Breast epithelium (tissue), 4 donors: ENCODE data around the gene SDCBP2. TPM values are rescaled to one million over a fixed set of nuclear protein-coding genes. Genes with fewer than 3 reads are reported as not detected.

ENCODE experiments used
- DNase-seq, 2 donors: peaks; one replicate each; pipeline ENCODE4 v3.0.0-alpha.2; 2019; ENCODE audit warnings: low spot score in 2 of 2
- H3K27ac ChIP-seq, 2 donors: fragments of 200-600 bp; sonication (generic) in 1 of 2; one replicate each; pipeline ENCODE4 v1.5.1; 2016 to 2019; ENCODE audit warnings: mild to moderate bottlenecking in 1 of 2
- H3K27me3 ChIP-seq, 2 donors: fragments of 200-600 bp; sonication (generic) in 1 of 2; one replicate each; pipeline versions ENCODE4 v1.5.1 to v1.6.0; 2017 to 2019; ENCODE audit warnings: control low read depth in 1 of 2, mild to moderate bottlenecking in 1 of 2
- H3K36me3 ChIP-seq: fragments of 200-600 bp; one replicate; pipeline ENCODE4 v1.5.1; 2019
- H3K4me1 ChIP-seq, 2 donors: fragments of 200-600 bp; sonication (generic); one replicate each; pipeline ENCODE4 v1.5.1; 2016 to 2019; ENCODE audit warnings: control low read depth in 1 of 2
- H3K4me3 ChIP-seq, 3 donors: fragments of 200-600 bp; sonication (generic); 1 replicate in 2 of 3; 2 replicates in 1 of 3; pipeline ENCODE4 v1.5.1; 2016 to 2019; ENCODE audit warnings: mild to moderate bottlenecking in 3 of 3, moderate library complexity in 2 of 3
- H3K9me3 ChIP-seq, 2 donors: fragments of 200-600 bp; sonication (generic) in 1 of 2; one replicate each; pipeline ENCODE4 v1.5.1; 2016 to 2019; ENCODE audit warnings: control low read depth in 1 of 2
- POLR2A ChIP-seq: fragments of 450-650 bp; IDR thresholded peaks from one replicate; pipeline ENCODE4 v1.6.1; 2016; ENCODE audit warnings: antibody characterized with exemption, mild to moderate bottlenecking, moderate library complexity
- POLR2AphosphoS5 ChIP-seq, 3 donors: sonication (generic); formaldehyde crosslinking; IDR thresholded peaks; one replicate each; pipeline ENCODE4 v1.6.1; 2017; ENCODE audit warnings: antibody characterized with exemption in 3 of 3
- intact Hi-C: fragments of 100-400 bp; cut with DNase I; formaldehyde crosslinking; loops from one replicate; pipeline ENCODE4 v1.15.1; 2023; ENCODE audit warnings: low total_unique reads
- total RNA-seq, 3 donors: library from RNA; depleted of rRNA; stranded (reverse); fragments of >200 nt; gene quantifications; one replicate each; pipeline ENCODE4 v1.1.0, GENCODE V29; 2016
- TF ChIP-seq, protein P1 (sequence below), 3 donors: fragments of 450-650 bp; IDR thresholded peaks; one replicate each; pipeline ENCODE4 v1.5.1; 2016 to 2017; ENCODE audit warnings: antibody characterized with exemption in 3 of 3, mild to moderate bottlenecking in 3 of 3, moderate library complexity in 3 of 3

SDCBP2 gene
- total RNA-seq, 3 donors from 2014 or later, result 5.0 to 10.8 (median 9.8) TPM

DNA sequence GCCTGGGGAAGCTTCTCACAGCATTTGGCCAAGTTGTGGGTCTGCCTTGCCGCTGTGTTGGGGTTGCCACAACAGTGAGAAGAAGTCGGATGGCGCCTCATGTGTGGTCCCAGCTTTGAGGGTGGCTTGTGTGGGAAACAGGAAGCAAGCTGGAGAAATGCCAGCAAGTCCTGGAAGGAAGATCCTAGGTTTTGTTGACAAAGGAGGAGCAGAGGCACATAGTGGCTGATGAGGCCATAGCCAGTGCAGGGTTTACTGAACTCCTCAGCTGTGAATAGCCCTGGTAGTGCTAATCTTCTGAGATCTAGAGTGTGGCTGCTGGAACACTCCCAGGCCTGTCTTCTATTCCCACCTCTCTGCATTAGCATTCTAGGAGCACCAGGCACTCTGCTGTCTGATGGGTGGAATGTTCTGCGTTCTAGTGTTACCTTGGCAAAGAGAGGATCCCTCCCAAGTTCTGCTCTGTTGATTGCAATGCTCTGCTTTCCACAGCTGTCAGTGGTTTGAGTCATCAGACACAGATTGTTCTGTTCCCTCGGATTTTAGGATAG lies 37.7 kb downstream of the SDCBP2 start:
- Histone ChIP-seq H3K27me3 (no peaks in the 10 kb centered on the region), H3K36me3 (no peaks in the 10 kb centered on the region), H3K4me1 (no peaks in the 10 kb centered on the region), H3K9me3 (no peaks in the 10 kb centered on the region), H3K4me3 (no peak overlapping the region), H3K27ac (no peak overlapping the region)
- no peak for DNase-seq
- TF ChIP-seq POLR2A (no peak), POLR2AphosphoS5 (IDR thresholded peaks at IDR 0.05) (no peak)
- TF ChIP-seq, protein P1, sequence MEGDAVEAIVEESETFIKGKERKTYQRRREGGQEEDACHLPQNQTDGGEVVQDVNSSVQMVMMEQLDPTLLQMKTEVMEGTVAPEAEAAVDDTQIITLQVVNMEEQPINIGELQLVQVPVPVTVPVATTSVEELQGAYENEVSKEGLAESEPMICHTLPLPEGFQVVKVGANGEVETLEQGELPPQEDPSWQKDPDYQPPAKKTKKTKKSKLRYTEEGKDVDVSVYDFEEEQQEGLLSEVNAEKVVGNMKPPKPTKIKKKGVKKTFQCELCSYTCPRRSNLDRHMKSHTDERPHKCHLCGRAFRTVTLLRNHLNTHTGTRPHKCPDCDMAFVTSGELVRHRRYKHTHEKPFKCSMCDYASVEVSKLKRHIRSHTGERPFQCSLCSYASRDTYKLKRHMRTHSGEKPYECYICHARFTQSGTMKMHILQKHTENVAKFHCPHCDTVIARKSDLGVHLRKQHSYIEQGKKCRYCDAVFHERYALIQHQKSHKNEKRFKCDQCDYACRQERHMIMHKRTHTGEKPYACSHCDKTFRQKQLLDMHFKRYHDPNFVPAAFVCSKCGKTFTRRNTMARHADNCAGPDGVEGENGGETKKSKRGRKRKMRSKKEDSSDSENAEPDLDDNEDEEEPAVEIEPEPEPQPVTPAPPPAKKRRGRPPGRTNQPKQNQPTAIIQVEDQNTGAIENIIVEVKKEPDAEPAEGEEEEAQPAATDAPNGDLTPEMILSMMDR (IDR thresholded peaks at IDR 0.05), result no peak
- intact Hi-C loops, result no loop called here

DNA sequence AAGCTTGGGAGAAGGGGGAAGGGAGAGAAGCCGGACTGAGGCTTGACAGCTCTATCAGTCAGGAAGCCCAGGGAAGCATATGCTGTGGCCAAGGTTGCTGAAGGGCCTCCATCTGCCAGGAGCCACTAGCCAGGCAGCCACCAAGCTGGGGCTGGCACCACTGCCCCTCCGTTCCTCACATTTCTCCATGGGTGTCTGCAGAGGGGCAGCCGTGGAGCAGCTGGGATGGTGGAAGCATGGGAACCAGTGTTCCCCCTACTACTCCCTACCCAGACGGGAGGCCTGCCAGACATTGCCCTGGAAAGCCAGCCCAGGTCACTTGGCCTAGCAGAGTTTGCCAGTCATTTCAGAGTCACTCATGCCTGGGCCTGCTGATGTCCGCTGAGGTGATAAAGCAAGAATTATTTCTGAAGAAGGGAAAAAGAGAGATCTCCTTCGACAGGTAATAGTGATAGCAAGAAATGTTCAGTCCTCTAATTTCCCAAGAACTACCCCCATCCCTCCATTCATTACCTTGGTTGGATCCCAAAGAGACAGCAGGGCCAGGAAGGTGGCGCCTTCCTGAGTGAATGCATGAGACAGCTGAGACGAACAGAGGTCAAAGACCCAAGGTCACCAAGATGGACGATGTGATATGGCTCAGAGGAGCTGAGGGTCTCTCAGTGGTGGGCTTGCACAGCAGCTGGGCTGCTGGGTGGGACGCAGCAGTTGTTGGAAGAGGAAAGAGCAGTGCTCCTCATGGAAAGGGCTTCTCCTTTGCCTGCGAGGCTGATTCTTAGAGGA lies 41.0 kb downstream of the SDCBP2 start:
- Histone ChIP-seq H3K36me3 (no peaks in the 10 kb centered on the region), H3K4me1 (no peaks in the 10 kb centered on the region), H3K4me3 (no peak overlapping the region), H3K9me3 (no peaks in the 10 kb centered on the region), H3K27ac (no peak overlapping the region), H3K27me3 (no peaks in the 10 kb centered on the region)
- no peak for DNase-seq
- TF ChIP-seq, protein P1 (IDR thresholded peaks at IDR 0.05), result no peak
- TF ChIP-seq POLR2A, result no peak
- TF ChIP-seq POLR2AphosphoS5 (IDR thresholded peaks at IDR 0.05), result no peak
- intact Hi-C loops, result no loop called here

DNA sequence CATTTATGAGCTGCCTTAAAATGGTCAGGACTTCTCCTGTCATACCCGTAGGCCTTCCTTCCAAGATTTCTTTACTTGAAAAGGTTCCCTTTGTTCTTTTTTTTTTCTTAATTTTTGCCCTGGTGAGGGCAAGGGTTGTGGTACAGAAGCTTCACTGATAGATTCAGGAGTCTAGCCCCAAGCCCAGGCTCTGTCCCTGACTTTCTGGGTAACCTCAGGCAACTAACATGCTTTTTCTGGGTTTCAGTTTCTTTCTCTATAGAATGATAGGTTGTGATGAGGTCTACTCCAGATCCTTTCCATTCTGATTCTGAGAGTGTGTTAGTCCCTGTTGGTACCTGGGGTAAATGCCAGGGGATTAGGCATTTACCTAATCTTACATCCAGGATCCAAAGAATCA lies 41.6 kb downstream of the SDCBP2 start:
- Histone ChIP-seq H3K27ac (no peak overlapping the region), H3K4me1 (no peaks in the 10 kb centered on the region), H3K9me3 (no peaks in the 10 kb centered on the region), H3K36me3 (no peaks in the 10 kb centered on the region), H3K4me3 (no peak overlapping the region), H3K27me3 (no peaks in the 10 kb centered on the region)
- DNase-seq, result no peak
- intact Hi-C loops, result no loop called here
- TF ChIP-seq, protein P1 (IDR thresholded peaks at IDR 0.05), result no peak
- TF ChIP-seq POLR2AphosphoS5 (IDR thresholded peaks at IDR 0.05), result no peak
- no peak for TF ChIP-seq POLR2A

DNA sequence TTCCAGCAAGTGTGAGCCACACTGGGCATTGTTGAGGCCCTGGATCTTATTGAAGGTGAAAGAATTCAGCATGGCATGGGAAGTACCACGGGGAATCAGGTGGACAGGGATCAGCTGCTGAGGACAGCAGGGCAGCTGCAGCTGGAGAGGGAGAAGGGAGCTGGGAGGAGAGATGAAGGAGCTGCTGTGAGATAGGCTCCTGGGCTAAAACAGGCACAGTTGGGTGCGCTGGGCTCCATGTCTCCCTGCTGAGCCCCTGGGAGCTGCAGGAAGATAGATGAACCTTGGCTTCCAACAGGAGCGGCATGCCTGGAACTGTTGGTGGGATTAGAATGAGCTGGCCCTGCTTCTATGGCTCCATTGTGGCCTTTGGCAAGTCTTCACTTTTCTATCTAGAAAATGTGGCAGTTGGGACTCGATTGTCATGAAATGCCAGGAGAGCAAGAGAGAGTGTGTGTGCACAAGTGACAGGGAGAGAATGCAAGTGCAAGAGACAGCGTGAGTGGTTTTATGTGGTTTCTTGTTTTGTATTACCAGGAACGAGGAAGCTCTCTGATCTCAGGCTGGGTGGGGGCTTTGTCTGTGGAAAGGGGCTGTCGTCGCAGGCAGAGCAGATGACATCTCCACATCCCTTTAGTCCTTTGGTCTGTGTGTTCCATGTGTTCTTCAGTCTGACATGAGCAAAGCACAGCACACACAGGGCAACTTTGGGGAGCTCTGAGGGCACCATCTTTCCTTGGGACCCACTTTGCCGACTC lies 42.5 kb downstream of the SDCBP2 start:
- Histone ChIP-seq H3K36me3 (no peaks in the 10 kb centered on the region), H3K9me3 (no peaks in the 10 kb centered on the region), H3K27me3 (no peaks in the 10 kb centered on the region), H3K27ac (no peak overlapping the region), H3K4me1 (no peaks in the 10 kb centered on the region), H3K4me3 (no peak overlapping the region)
- TF ChIP-seq, protein P1 (IDR thresholded peaks at IDR 0.05), result no peak
- no peak for TF ChIP-seq POLR2A
- TF ChIP-seq POLR2AphosphoS5 (IDR thresholded peaks at IDR 0.05), result no peak
- intact Hi-C loops, result no loop called here
- no peak for DNase-seq
